Lower lobe of right lung (tissue), 2 donors: ENCODE data around the gene PLA2G2A. TPM values are rescaled to one million over a fixed set of nuclear protein-coding genes. Genes with fewer than 3 reads are reported as not detected.

Experiments used
- ATAC-seq, 2 donors: fragments of 200-7000 bp; cut with Tn5 transposase; one replicate each; pipeline ENCODE4 v1.9.1; 2020 to 2022; ENCODE audit warnings: mild to moderate bottlenecking in 2 of 2, moderate library complexity in 2 of 2
- DNase-seq: peaks from one replicate; pipeline ENCODE4 v3.0.0-alpha.2; 2020
- H3K27ac ChIP-seq: fragments of 200-600 bp; one replicate; pipeline ENCODE4 v1.8.0; 2022
- H3K27me3 ChIP-seq: fragments of 200-600 bp; one replicate; pipeline ENCODE4 v1.8.0; 2022; ENCODE audit warnings: low read depth
- H3K36me3 ChIP-seq: fragments of 200-600 bp; one replicate; pipeline ENCODE4 v1.8.0; 2022; ENCODE audit warnings: mild to moderate bottlenecking
- H3K4me1 ChIP-seq: fragments of 200-600 bp; one replicate; pipeline ENCODE4 v1.8.0; 2022
- H3K4me3 ChIP-seq: fragments of 200-600 bp; one replicate; pipeline ENCODE4 v1.8.0; 2022; ENCODE audit warnings: mild to moderate bottlenecking
- H3K9me3 ChIP-seq: fragments of 200-600 bp; one replicate; pipeline ENCODE4 v1.8.0; 2022
- intact Hi-C: fragments of 100-400 bp; cut with DNase I; formaldehyde crosslinking; loops from one replicate; pipeline ENCODE4 v1.11.0; 2022
- total RNA-seq: library from RNA; stranded (reverse); fragmentation: NEBNext Ultra II Directional; extraction: Animal tissue kit (Norgen Biotek cat#: 25700); gene quantifications from one replicate; pipeline ENCODE4 v1.2.1, GENCODE V29; 2021
- TF ChIP-seq, protein P1 (sequence below): fragments of 200-600 bp; IDR thresholded peaks from one replicate; pipeline ENCODE4 v1.8.0; 2022; ENCODE audit warnings: antibody characterized with exemption, mild to moderate bottlenecking
- donor health status: DM: no; HTN: yes; CAD: no; lungs with severe emphysema.

PLA2G2A gene
- total RNA-seq, 1 donor from 2014 or later, result 181 TPM

DNA sequence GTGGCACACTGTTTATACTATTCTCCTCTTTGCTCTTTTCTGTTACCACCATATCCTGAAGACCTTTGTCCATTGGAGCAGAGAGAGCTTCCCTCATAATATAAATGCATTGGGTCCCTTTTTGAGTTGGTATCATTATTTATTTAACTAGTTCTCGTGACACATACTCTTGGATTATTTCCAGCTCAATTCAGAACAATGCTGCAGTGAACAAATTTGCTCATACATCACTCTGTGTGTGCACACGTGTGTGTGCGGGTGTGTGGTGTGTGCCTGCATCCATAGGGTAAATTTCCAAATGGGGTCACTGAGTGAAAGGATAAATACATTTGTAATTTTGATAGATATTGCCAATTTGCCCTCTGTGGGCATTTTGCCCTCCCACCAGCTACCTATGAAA lies 5.8 kb downstream of the PLA2G2A start:
- H3K27me3 ChIP-seq, result peaks cover 12% of the 10 kb centered on the region
- no peaks in the 10 kb centered on the region for H3K36me3 ChIP-seq
- no peak for ATAC-seq
- H3K9me3 ChIP-seq, result no peaks in the 10 kb centered on the region
- no peak for DNase-seq
- H3K4me1 ChIP-seq, result no peaks in the 10 kb centered on the region
- no peak overlapping the region for H3K4me3 ChIP-seq
- TF ChIP-seq, protein P1, sequence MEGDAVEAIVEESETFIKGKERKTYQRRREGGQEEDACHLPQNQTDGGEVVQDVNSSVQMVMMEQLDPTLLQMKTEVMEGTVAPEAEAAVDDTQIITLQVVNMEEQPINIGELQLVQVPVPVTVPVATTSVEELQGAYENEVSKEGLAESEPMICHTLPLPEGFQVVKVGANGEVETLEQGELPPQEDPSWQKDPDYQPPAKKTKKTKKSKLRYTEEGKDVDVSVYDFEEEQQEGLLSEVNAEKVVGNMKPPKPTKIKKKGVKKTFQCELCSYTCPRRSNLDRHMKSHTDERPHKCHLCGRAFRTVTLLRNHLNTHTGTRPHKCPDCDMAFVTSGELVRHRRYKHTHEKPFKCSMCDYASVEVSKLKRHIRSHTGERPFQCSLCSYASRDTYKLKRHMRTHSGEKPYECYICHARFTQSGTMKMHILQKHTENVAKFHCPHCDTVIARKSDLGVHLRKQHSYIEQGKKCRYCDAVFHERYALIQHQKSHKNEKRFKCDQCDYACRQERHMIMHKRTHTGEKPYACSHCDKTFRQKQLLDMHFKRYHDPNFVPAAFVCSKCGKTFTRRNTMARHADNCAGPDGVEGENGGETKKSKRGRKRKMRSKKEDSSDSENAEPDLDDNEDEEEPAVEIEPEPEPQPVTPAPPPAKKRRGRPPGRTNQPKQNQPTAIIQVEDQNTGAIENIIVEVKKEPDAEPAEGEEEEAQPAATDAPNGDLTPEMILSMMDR, result no peak
- intact Hi-C loops, result no loop called here
- H3K27ac ChIP-seq, result no peak overlapping the region

DNA sequence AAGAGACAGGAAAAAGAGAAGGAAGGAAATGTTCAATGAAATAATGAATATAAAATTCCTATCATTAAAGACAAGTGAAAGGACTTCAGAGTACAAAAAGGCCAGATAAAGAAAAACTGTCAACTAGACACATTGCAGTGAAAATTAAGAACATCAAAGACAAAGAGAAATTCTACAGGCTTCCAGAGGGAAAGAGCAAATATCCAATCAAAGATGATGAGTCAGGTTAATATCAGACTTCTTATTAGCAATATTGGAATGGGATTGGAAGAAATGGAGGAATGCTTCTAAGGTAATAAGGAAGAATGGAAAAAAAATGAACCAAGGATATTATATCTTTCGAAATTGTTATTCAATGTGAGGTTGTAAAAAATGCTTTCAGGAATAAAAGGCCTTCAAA lies 7.8 kb downstream of the PLA2G2A start:
- intact Hi-C loops, result no loop called here
- H3K9me3 ChIP-seq, result no peaks in the 10 kb centered on the region
- no peak overlapping the region for H3K4me3 ChIP-seq
- peaks cover 12% of the 10 kb centered on the region for H3K27me3 ChIP-seq
- no peaks in the 10 kb centered on the region for H3K36me3 ChIP-seq
- H3K27ac ChIP-seq, result no peak overlapping the region
- H3K4me1 ChIP-seq, result no peaks in the 10 kb centered on the region
- TF ChIP-seq, protein P1, result no peak
- ATAC-seq (no peak), DNase-seq (no peak)

DNA sequence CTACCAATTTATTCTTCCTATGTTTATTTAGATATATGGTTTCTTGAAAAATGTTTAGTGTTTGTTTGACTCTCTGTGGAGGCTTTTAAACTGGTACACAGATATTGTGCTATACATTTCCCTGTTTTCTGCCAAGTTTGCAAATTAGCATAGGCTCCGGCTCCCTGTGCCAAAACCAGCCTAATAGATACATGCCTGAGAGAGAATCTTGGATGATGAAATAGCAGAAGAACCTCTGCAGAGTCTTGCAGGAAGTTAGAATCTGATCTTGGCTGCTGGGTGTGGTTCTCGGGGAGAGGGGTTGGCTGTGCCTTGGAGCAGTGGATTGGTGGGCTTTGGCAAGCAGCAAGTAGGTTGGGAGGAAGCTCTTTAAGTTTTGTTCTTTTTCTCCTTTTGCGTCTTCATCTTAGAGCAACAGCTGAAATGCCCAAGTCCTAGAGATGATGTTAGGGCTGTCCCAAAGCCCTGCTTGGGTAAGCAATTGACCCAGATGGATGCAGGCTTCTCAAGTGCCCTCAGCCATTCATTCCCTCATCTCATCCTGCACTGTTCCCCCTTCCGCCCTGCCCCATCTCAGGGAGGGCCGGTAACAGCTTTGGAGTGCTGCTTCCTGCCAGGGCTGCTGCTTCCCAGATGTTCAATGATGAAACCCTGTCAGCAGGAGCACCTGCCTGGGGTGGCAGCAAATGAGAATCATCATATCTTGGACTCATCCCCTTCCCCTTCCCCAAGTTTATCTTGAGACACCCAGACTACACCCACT lies 9.3 kb downstream of the PLA2G2A start:
- no peaks in the 10 kb centered on the region for H3K9me3 ChIP-seq
- TF ChIP-seq, protein P1, result no peak
- DNase-seq (no peak), ATAC-seq (no peak)
- intact Hi-C loops, result no loop called here
- H3K4me3 ChIP-seq, result no peak overlapping the region
- H3K27me3 ChIP-seq, result peaks cover 12% of the 10 kb centered on the region
- H3K4me1 ChIP-seq, result no peaks in the 10 kb centered on the region
- no peaks in the 10 kb centered on the region for H3K36me3 ChIP-seq
- H3K27ac ChIP-seq, result no peak overlapping the region

DNA sequence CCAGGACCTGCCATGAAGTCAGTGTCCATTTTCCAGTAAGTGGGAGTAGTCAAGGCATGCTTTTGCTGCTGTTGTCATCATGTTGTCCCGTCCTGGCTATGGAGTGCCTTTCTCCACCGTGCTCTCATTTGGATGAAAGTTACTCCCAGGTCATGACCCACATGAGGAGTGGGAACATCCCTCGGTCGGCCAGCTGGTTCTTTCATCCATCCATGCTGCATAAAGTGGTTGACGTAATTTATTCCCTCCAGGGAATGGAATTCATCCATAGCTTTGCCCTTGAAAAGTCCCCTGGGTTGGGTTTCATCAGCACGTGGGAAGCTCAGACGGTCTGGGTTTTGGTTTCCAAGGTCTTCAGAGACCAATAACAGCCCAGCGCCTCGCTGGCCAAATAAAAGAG lies 11.6 kb downstream of the PLA2G2A start:
- H3K4me1 ChIP-seq, result no peaks in the 10 kb centered on the region
- intact Hi-C loops, result no loop called here
- H3K27ac ChIP-seq, result no peak overlapping the region
- H3K4me3 ChIP-seq, result no peak overlapping the region
- peaks cover 12% of the 10 kb centered on the region for H3K27me3 ChIP-seq
- no peaks in the 10 kb centered on the region for H3K36me3 ChIP-seq
- no peak for DNase-seq
- ATAC-seq, result no peak
- H3K9me3 ChIP-seq, result no peaks in the 10 kb centered on the region
- TF ChIP-seq, protein P1, result no peak

DNA sequence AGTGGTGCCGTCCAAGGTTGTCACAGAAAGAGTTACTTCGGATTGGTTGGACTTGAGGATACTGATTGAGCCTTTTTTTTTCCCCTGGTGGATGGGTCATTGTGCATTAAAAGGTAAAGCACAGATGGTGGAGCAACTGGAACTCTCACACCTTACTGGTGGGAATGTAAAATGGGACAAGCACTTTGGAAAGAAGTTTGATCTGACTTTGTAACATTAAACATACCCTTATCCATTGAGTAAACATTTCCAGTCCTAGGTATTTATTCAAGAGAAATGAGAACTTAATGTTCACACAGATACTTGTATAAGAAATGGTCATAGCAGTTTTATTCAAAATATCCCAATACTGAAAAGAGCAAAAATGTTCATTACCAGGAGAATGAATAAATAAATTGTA lies 14.9 kb downstream of the PLA2G2A start:
- H3K4me1 ChIP-seq, result no peaks in the 10 kb centered on the region
- intact Hi-C loops, result no loop called here
- no peak for ATAC-seq
- H3K27ac ChIP-seq, result no peak overlapping the region
- H3K36me3 ChIP-seq, result no peaks in the 10 kb centered on the region
- peaks cover 19% of the 10 kb centered on the region for H3K27me3 ChIP-seq
- DNase-seq, result no peak
- no peaks in the 10 kb centered on the region for H3K9me3 ChIP-seq
- TF ChIP-seq, protein P1, result no peak
- H3K4me3 ChIP-seq, result no peak overlapping the region
